K562 (cell line): ENCODE data around the gene CCDC17. TPM values are rescaled to one million over a fixed set of nuclear protein-coding genes. Genes with fewer than 3 reads are reported as not detected.

Source experiments
- ATAC-seq: fragments of 200-7000 bp; cut with Tn5 transposase; 3 replicates; pipeline ENCODE4 v1.9.1; 2020; ENCODE audit warnings: moderate library complexity
- BruUV-seq: library from RNA; stranded (reverse); fragments of 400-500 nt; replicated peaks from 2 replicates; lab custom pipeline; 2021; lab: Mats Ljungman, UMichigan
- CTCF ChIA-PET: fragments of 300-600 bp; formaldehyde crosslinking; extraction: SDS; loops from one replicate; lab custom pipeline; 2021; ENCODE audit warnings: low intra/inter-chr PET ratio; lab: Yijun Ruan, JAX
- POLR2A ChIA-PET: fragments of 300-600, 350-650 bp; sonication (Branson Sonifier 250); formaldehyde crosslinking; extraction: SDS; loops from one replicate; lab custom pipeline; 2021; ENCODE audit warnings: antibody characterized with exemption, inconsistent platforms; lab: Yijun Ruan, JAX
- DNase-seq, 4 experiments: peaks; one replicate each; pipeline versions ENCODE4 v3.0.0 to v3.0.0-alpha.2; 2011 to 2018; ENCODE audit warnings: low spot score in 3 of 4, mixed read lengths in 3 of 4; ENCODE audit errors: extremely low read depth in 1 of 4
- FAIRE-seq: peaks from 2 replicates; lab custom pipeline; 2011; peaks lifted over from hg19 to GRCh38; lab: Jason Lieb, UNC
- H2AFZ ChIP-seq: 2 replicates; pipeline ENCODE4 v1.6.0; 2011; ENCODE audit warnings: low read depth, low read length, control low read depth, inconsistent platforms
- H3K27ac ChIP-seq: fragments of 200-600 bp; 3 replicates; pipeline ENCODE4 v1.8.0; 2011; ENCODE audit warnings: low read depth, mild to moderate bottlenecking, control low read depth, inconsistent platforms, low read length, moderate library complexity, mixed read lengths; ENCODE audit errors: extremely low read depth
- H3K27me3 ChIP-seq, 2 experiments: fragments of 300-600 bp in 1 of 2; 2 replicates in 1 of 2; 3 replicates in 1 of 2; pipeline versions ENCODE4 v1.6.0 to v1.8.0; 2011; ENCODE audit warnings: inconsistent platforms in 2 of 2, low read length in 2 of 2, mild to moderate bottlenecking in 1 of 2, mixed read lengths in 1 of 2, moderate library complexity in 1 of 2; ENCODE audit not compliant: control insufficient read depth in 2 of 2, insufficient read depth in 2 of 2
- H3K36me3 ChIP-seq: fragments of 300-600 bp; 3 replicates; pipeline ENCODE4 v1.8.0; 2011; ENCODE audit warnings: mild to moderate bottlenecking, low read length, inconsistent platforms; ENCODE audit not compliant: control insufficient read depth, insufficient read depth
- H3K4me1 ChIP-seq, 2 experiments: fragments of 200-600 bp in 1 of 2; replicated peaks in 1 of 2; 2 replicates in 1 of 2; 3 replicates in 1 of 2; pipeline versions ENCODE4 v1.5.1 to v1.8.0; 2011; ENCODE audit warnings: inconsistent platforms in 2 of 2, low read length in 2 of 2, mild to moderate bottlenecking in 1 of 2, mixed read lengths in 1 of 2, moderate library complexity in 1 of 2; ENCODE audit not compliant: control insufficient read depth in 2 of 2, insufficient read depth in 2 of 2
- H3K4me2 ChIP-seq: 2 replicates; pipeline ENCODE4 v1.6.1; 2011; ENCODE audit warnings: low read length, control low read depth, inconsistent platforms, mixed read lengths; ENCODE audit not compliant: insufficient read depth
- H3K4me3 ChIP-seq: fragments of 200-600 bp; sonication (generic), shearing (Covaris generic); 2 replicates; pipeline ENCODE4 v1.5.1; 2016; ENCODE audit warnings: control low read depth, inconsistent platforms
- H3K79me2 ChIP-seq: fragments of 200-600 bp; 3 replicates; pipeline ENCODE4 v1.8.0; 2011; ENCODE audit warnings: low read length, inconsistent platforms; ENCODE audit not compliant: control insufficient read depth, insufficient read depth
- H3K9ac ChIP-seq, 2 experiments: 2 replicates each; pipeline versions ENCODE4 v1.6.0 to v1.6.1; 2011; ENCODE audit warnings: low read depth in 2 of 2, low read length in 2 of 2, control low read depth in 1 of 2, inconsistent platforms in 1 of 2, mild to moderate bottlenecking in 1 of 2, mixed read lengths in 1 of 2; ENCODE audit not compliant: insufficient read depth in 1 of 2
- H3K9me1 ChIP-seq: one replicate; pipeline ENCODE4 v1.6.0; 2011; ENCODE audit warnings: inconsistent platforms, mild to moderate bottlenecking, low read length, moderate library complexity; ENCODE audit not compliant: control insufficient read depth, insufficient read depth
- H3K9me3 ChIP-seq: replicated peaks from 2 replicates; pipeline ENCODE4 v1.5.1; 2011; ENCODE audit warnings: low read depth, low read length, inconsistent platforms; ENCODE audit not compliant: control insufficient read depth, insufficient read depth
- H4K20me1 ChIP-seq: replicated peaks from 2 replicates; pipeline ENCODE4 v1.6.1; 2011; ENCODE audit warnings: low read length, inconsistent platforms, mixed read lengths; ENCODE audit not compliant: control insufficient read depth, insufficient read depth
- GABPB2 ChIP-seq: fragments of 250-450 bp; sonication (Bioruptor Pico); conservative IDR thresholded peaks from 2 replicates; pipeline ENCODE4 v1.5.1; 2021; ENCODE audit warnings: mild to moderate bottlenecking
- GATAD2B ChIP-seq: fragments of 450-650 bp; IDR thresholded peaks from 2 replicates; pipeline ENCODE4 v1.6.1; 2017; ENCODE audit warnings: mild to moderate bottlenecking, borderline replicate concordance
- HMG20A ChIP-seq: fragments of 450-650 bp; formaldehyde crosslinking; conservative IDR thresholded peaks from 2 replicates; pipeline ENCODE4 v1.4.0; 2020; ENCODE audit warnings: mild to moderate bottlenecking, mixed read lengths
- KLF6 ChIP-seq: fragments of 250-450 bp; sonication (Bioruptor Pico); IDR thresholded peaks from 2 replicates; pipeline ENCODE4 v1.4.0; 2020; ENCODE audit warnings: mild to moderate bottlenecking, moderate library complexity, borderline replicate concordance
- MBD2 ChIP-seq: sonication (generic); IDR thresholded peaks from 2 replicates; pipeline ENCODE4 v1.6.1; 2016; ENCODE audit warnings: low read depth, borderline replicate concordance
- MECOM ChIP-seq: fragments of 250-450 bp; sonication (Bioruptor Pico); IDR thresholded peaks from 2 replicates; pipeline ENCODE4 v1.8.0; 2022; ENCODE audit warnings: inconsistent platforms
- MYBL2 ChIP-seq, 2 experiments: fragments of 450-650 bp in 1 of 2; sonication (generic) in 1 of 2; formaldehyde crosslinking in 1 of 2; IDR thresholded peaks; 2 replicates each; pipeline versions ENCODE4 v1.6.1 to v1.8.1; 2017 to 2022; ENCODE audit warnings: borderline replicate concordance in 1 of 2, inconsistent platforms in 1 of 2, low read depth in 1 of 2, mild to moderate bottlenecking in 1 of 2, missing genetic modification reagents in 1 of 2, moderate library complexity in 1 of 2
- POLR2A ChIP-seq: fragments of 450-650 bp; conservative IDR thresholded peaks from 2 replicates; pipeline ENCODE4 v1.6.1; 2016
- RAD21 ChIP-seq, 2 experiments: fragments of 250-450 bp in 1 of 2; fragments of 450-650 bp in 1 of 2; sonication (Bioruptor Pico) in 1 of 2; formaldehyde crosslinking in 1 of 2; IDR thresholded peaks in 1 of 2; conservative IDR thresholded peaks in 1 of 2; 2 replicates each; pipeline versions ENCODE4 v1.4.0 to v1.8.0; 2020 to 2022; ENCODE audit warnings: mild to moderate bottlenecking in 2 of 2, moderate library complexity in 1 of 2
- ZC3H11A ChIP-seq: IDR thresholded peaks from 2 replicates; pipeline ENCODE4 v1.6.1; 2012; ENCODE audit warnings: low read depth, low read length, improper control_type of control experiment
- ZFP30 ChIP-seq: fragments of 250-450 bp; sonication (Bioruptor Pico); IDR thresholded peaks from 2 replicates; pipeline ENCODE4 v1.8.0; 2022; ENCODE audit warnings: moderate library complexity, mild to moderate bottlenecking, inconsistent platforms, borderline replicate concordance
- ZKSCAN1 ChIP-seq: fragments of 150-350 bp; IDR thresholded peaks from 2 replicates; pipeline ENCODE4 v1.6.1; 2016; ENCODE audit warnings: low read depth, low read length
- ZNF445 ChIP-seq: fragments of 250-450 bp; sonication (Bioruptor Pico); IDR thresholded peaks from 2 replicates; pipeline ENCODE4 v1.4.0; 2020; ENCODE audit warnings: low read depth, mild to moderate bottlenecking, moderate library complexity
- WGBS: fragments of 100-300 bp; shearing (Covaris generic); methylation state at CpG from one replicate; pipeline ENCODE4 v1.1.6; 2016; ENCODE audit warnings: low coverage, mixed read lengths; ENCODE audit not compliant: insufficient coverage; ENCODE audit errors: missing lambda C conversion rate; 5-methylcytosine and 5-hydroxymethylcytosine counted together
- in situ Hi-C: fragments of 300-500 bp; cut with MboI; formaldehyde crosslinking; loops from 4 replicates; pipeline ENCODE4 v1.15.0; 2018; ENCODE audit warnings: inconsistent platforms, mixed read lengths
- intact Hi-C: fragments of 100-400 bp; cut with micrococcal nuclease; formaldehyde crosslinking; loops from 2 replicates; pipeline ENCODE4 v1.14.2; 2022
- polyA plus RNA-seq, 8 experiments: library from polyadenylated mRNA; depleted of rRNA in 4 of 8; stranded (reverse) in 5 of 8; unstranded in 3 of 8; fragments of >200 nt; fragmentation: Nextera tagmentation in 2 of 8; fragmentation: Illumina TruSeq in 1 of 8; extraction: Ambion mirVana in 2 of 8; extraction: Trizol in 1 of 8; gene quantifications; 2 replicates each; pipeline versions ENCODE4 v1.2.1 to v1.2.3, GENCODE V29; 2011 to 2014; ENCODE audit warnings: inconsistent platforms in 1 of 8, missing spikeins in 1 of 8
- total RNA-seq, 7 experiments: library from RNA; depleted of rRNA in 6 of 7; stranded (reverse); fragments of >200 nt in 6 of 7; fragmentation: Illumina TruSeq in 2 of 7; extraction: Trizol in 2 of 7; gene quantifications; 2 replicates each; pipeline versions ENCODE4 v1.2.1 to v1.2.3, GENCODE V29; 2011 to 2021; ENCODE audit warnings: low replicate concordance in 1 of 7
- TF ChIP-seq, protein P1 (sequence below): sonication (generic); IDR thresholded peaks from 2 replicates; pipeline ENCODE4 v1.6.1; 2016
- TF ChIP-seq, protein P2 (sequence below), 2 experiments: IDR thresholded peaks; 2 replicates each; pipeline ENCODE4 v1.6.1; 2011; ENCODE audit warnings: borderline replicate concordance in 1 of 2, control low read depth in 1 of 2, low read depth in 1 of 2, low read length in 1 of 2, mild to moderate bottlenecking in 1 of 2, mixed read lengths in 1 of 2, moderate library complexity in 1 of 2; ENCODE audit not compliant: insufficient read depth in 1 of 2, insufficient read length in 1 of 2, poor library complexity in 1 of 2, severe bottlenecking in 1 of 2; ENCODE audit errors: extremely low read depth in 1 of 2
- TF ChIP-seq, protein P3 (sequence below): fragments of 450-650 bp; formaldehyde crosslinking; conservative IDR thresholded peaks from 2 replicates; pipeline ENCODE4 v1.4.0; 2022; ENCODE audit warnings: mild to moderate bottlenecking, missing genetic modification characterization

CCDC17 gene
- total and polyA plus RNA-seq, 9 of the 15 experiments (the other 6 are each of a cell fraction or from before 2014, with no cell fraction given), result 0.20 to 2.4 (median 0.85) TPM

DNA sequence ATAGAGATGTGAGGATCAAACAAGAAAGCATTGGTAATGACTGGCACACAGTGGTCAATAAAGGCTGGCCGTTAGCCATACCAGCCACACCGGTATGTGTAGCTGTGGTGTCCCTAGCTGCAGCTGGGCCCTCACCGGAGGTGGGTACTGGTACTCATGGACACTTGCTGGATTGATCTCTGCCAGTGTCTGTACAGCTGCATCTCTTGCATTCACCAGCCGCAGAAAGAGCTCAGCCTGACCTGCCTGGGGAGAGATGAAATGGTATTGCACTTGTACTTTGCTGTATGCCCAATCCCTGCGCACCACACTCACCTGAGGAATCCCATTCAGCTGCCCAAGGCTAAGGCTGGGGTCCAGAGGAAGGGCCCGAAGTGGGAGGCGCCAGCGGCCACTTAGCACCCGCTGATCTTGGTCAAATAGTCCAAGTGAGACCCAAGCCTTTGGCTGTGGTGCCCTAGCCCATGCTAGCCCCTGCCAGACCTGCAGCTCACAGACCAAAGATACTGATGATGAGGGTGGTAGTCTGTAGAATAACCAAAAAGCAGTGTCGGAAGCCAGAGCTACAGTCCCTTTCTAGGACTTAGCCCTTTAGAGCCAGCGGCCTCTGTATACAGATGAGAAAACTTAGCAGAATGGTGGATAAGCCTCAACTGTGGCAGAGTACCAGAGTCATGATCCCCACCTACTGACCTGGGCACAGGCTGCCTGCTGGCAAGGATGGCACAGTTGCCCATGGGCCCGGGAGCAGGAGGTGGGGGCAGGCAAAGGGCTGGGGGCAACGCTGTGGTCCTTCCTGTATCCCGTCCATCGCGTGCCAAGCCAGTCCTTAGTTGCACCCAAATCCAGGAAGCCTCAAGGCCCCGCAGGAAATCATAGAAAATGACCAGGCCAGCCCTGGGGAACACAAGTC is 3.0 kb downstream of the CCDC17 start:
- in situ Hi-C loops, result no loop called here
- POLR2A ChIA-PET, result interaction anchor here (0.6 to 1.7 kb wide), 5 partner anchors 9 to 634 kb away, joined by 3 to 5 read pairs (median 3); partner anchors contain the start of gene PRDX1
- FAIRE-seq, result no peak
- TF ChIP-seq ZFP30 (no peak), RAD21 (CRISPR knock-in tag; conservative IDR thresholded peaks at IDR 0.05 in 1 of 2, IDR thresholded peaks at IDR 0.05 in 1 of 2) (no peak), MYBL2 (IDR thresholded peaks at IDR 0.05; ENCODE audit: low read depth) (no peak), MYBL2 (CRISPR knock-in tag; IDR thresholded peaks at IDR 0.05; ENCODE audit: borderline replicate concordance) (no peak), ZKSCAN1 (peak; percentile 52; the same call in 1 of the 2 replicates), ZC3H11A (no peak), KLF6 (no peak), ZNF445 (no peak), MECOM (CRISPR knock-in tag) (no peak), HMG20A (no peak), GATAD2B (no peak), GABPB2 (CRISPR knock-in tag) (0 out of 2 replicates have a peak, but pooled peaks have one; percentile 23), MBD2 (no peak), POLR2A (0 out of 2 replicates have a peak, but pooled peaks have one; percentile 22)
- TF ChIP-seq, protein P1, sequence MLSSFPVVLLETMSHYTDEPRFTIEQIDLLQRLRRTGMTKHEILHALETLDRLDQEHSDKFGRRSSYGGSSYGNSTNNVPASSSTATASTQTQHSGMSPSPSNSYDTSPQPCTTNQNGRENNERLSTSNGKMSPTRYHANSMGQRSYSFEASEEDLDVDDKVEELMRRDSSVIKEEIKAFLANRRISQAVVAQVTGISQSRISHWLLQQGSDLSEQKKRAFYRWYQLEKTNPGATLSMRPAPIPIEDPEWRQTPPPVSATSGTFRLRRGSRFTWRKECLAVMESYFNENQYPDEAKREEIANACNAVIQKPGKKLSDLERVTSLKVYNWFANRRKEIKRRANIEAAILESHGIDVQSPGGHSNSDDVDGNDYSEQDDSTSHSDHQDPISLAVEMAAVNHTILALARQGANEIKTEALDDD, result 0 out of 2 replicates have a peak, but pooled peaks have one; percentile 8
- TF ChIP-seq, protein P2, sequence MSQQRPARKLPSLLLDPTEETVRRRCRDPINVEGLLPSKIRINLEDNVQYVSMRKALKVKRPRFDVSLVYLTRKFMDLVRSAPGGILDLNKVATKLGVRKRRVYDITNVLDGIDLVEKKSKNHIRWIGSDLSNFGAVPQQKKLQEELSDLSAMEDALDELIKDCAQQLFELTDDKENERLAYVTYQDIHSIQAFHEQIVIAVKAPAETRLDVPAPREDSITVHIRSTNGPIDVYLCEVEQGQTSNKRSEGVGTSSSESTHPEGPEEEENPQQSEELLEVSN (IDR thresholded peaks at IDR 0.05; ENCODE audit: borderline replicate concordance in 1 of 2, extremely low read depth in 1 of 2, insufficient read depth in 1 of 2, insufficient read length in 1 of 2, low read depth in 1 of 2, low read length in 1 of 2, poor library complexity in 1 of 2, severe bottlenecking in 1 of 2), result no peak
- TF ChIP-seq, protein P3, sequence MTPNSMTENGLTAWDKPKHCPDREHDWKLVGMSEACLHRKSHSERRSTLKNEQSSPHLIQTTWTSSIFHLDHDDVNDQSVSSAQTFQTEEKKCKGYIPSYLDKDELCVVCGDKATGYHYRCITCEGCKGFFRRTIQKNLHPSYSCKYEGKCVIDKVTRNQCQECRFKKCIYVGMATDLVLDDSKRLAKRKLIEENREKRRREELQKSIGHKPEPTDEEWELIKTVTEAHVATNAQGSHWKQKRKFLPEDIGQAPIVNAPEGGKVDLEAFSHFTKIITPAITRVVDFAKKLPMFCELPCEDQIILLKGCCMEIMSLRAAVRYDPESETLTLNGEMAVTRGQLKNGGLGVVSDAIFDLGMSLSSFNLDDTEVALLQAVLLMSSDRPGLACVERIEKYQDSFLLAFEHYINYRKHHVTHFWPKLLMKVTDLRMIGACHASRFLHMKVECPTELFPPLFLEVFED (CRISPR knock-in tag), result no peak

More for the DNA sequence above, 3.0 kb downstream of the CCDC17 start:
- WGBS, result 88% methylated on average over 17 of the region's 17 CpGs
- peak in 1 of 4 experiments; percentile 26 for DNase-seq
- no peaks in the 10 kb centered on the region; the same call in none of the 2 replicates for H4K20me1 ChIP-seq
- no peak overlapping the region for H3K9ac ChIP-seq
- H3K27ac ChIP-seq, result no peak overlapping the region
- H3K36me3 ChIP-seq, result peaks cover 71% of the 10 kb centered on the region
- H3K79me2 ChIP-seq, result no peaks in the 10 kb centered on the region
- H3K4me3 ChIP-seq, result no peak overlapping the region
- H3K27me3 ChIP-seq, result no peaks in the 10 kb centered on the region
- H3K9me3 ChIP-seq, result no peaks in the 10 kb centered on the region
- peaks cover 0 to 17% of the 10 kb centered on the region in 2 experiments; a peak in 2 of 5 replicates for H3K4me1 ChIP-seq
- BruUV-seq, result no TSS peak
- ATAC-seq, result 0 out of 3 replicates have a peak, but pooled peaks have one; percentile 1
- H2AFZ ChIP-seq, result no peak overlapping the region
- CTCF ChIA-PET, result no interaction called here
- H3K4me2 ChIP-seq, result no peak overlapping the region
- intact Hi-C loops, result no loop called here
- no peaks in the 10 kb centered on the region for H3K9me1 ChIP-seq
